ENCODE measurements around the gene BSCL2. TPM values are rescaled to one million over a fixed set of nuclear protein-coding genes. Genes with fewer than 3 reads are reported as not detected.
A peak's percentile ranks its signal among the peaks of the same experiment; 100 is the strongest.

BSCL2 gene
- total RNA-seq, 1 experiment from 2014 or later, result 82.1 TPM

DNA sequence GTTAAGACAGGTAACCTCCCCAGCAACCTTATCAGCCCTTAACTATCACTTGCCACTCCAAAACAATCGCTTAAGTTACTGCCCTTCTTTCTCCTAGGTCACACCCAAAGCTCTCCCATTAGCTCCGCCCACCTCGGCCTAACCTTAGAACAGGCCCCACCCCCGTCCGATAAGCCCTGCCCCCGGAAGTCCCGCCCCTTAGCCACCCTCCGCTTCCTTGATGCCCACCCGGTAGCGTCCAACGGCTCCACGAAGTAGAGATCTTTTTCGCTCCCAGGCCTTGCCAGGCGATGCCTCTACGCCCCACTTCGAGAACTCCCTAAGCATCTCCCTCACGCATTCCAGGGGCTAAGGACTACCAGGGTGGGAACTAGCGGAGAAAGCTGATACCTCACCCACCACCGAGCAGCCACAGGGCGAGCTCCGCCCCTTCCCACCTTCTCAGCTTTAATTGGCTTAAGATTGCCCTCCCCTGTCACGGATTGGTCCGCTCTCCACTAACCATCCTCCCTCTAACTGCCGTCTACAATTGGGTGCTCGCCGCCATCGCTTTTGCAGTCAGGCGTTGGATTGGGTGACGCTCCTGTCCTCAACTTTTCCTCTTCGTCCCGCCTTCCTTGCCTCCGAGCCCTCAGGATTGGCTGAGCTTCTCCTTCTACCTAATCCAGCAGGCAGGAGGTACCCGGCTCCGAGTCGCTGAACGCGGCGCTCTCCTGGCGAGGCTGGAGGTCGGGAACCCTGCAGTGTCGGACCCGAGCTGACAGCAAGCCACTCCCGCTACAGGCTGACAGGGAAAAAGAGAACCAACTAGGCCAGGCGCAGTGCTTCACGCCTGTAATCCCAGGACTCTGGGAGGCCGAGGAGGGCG is 46.7 kb upstream of the BSCL2 start, which contains the start of gene ZBTB3:
ZBTB3 (minus strand) TSS at position 425 of the 868 bp plus-strand sequence. CDS start 496 bp downstream, outside the sequence.
- no peaks in the 10 kb centered on the region for H3K9me3 ChIP-seq (ENCODE audit: control insufficient read depth, insufficient read depth, low read depth, low read length)
- H3K4me3 ChIP-seq (ENCODE audit: low read depth in 2 of 2, low read length in 2 of 2), result peak within 1 kb of the TSS; percentile 76 to 87
- peak within 1 kb of the TSS; percentile 98 for H3K27ac ChIP-seq (ENCODE audit: low read length)
- in situ Hi-C loops (cut with HindIII; ENCODE audit: low pct_unique_long_range_greater_than_20kb, low sequenced_read_pairs) (no loop called here), intact Hi-C loops (cut with micrococcal nuclease; ENCODE audit: unreplicated experiment) (loop anchor here (5.0 kb wide), 1 partner anchor 418 kb away; no protein-coding TSS in a partner anchor)
- ATAC-seq (peak; percentile 98), DNase-seq (ENCODE audit: low read depth, low spot score) (peak; percentile 99)
- TF ChIP-seq POLR2AphosphoS5 (IDR thresholded peaks at IDR 0.05; ENCODE audit: low read depth, low read length) (peak; percentile 92), SIN3A (IDR thresholded peaks at IDR 0.05; ENCODE audit: borderline replicate concordance, insufficient read depth, low read depth, low read length) (no peak; the same call in 1 of the 2 replicates)
- TF ChIP-seq, protein P1, sequence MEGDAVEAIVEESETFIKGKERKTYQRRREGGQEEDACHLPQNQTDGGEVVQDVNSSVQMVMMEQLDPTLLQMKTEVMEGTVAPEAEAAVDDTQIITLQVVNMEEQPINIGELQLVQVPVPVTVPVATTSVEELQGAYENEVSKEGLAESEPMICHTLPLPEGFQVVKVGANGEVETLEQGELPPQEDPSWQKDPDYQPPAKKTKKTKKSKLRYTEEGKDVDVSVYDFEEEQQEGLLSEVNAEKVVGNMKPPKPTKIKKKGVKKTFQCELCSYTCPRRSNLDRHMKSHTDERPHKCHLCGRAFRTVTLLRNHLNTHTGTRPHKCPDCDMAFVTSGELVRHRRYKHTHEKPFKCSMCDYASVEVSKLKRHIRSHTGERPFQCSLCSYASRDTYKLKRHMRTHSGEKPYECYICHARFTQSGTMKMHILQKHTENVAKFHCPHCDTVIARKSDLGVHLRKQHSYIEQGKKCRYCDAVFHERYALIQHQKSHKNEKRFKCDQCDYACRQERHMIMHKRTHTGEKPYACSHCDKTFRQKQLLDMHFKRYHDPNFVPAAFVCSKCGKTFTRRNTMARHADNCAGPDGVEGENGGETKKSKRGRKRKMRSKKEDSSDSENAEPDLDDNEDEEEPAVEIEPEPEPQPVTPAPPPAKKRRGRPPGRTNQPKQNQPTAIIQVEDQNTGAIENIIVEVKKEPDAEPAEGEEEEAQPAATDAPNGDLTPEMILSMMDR (IDR thresholded peaks at IDR 0.05), result no peak
- BruUV-seq (replicated peaks), result no TSS peak
- no peaks in the 10 kb centered on the region for H3K27me3 ChIP-seq (ENCODE audit: control insufficient read depth, insufficient read depth, low read length)
- ChIA-PET POLR2A (interaction anchor here (0.6 to 1.6 kb wide), 13 partner anchors 10 to 618 kb away, joined by 3 to 16 read pairs (median 4); partner anchors contain the start of genes HNRNPUL2 and TUT1), CTCF (interaction anchor here (0.5 to 1.2 kb wide), 6 partner anchors 16 to 106 kb away, joined by 3 to 8 read pairs (median 5); partner anchors contain the start of genes LBHD1 and TAF6L)
- H3K36me3 ChIP-seq (ENCODE audit: control insufficient read depth, insufficient read depth, low read length), result no peaks in the 10 kb centered on the region
- peaks cover 8% of the 10 kb centered on the region; the same call in 1 of the 2 replicates for H3K4me1 ChIP-seq (ENCODE audit: control insufficient read depth, insufficient read depth, low read length)

- no peak for TF ChIP-seq SIN3A (IDR thresholded peaks at IDR 0.05; ENCODE audit: borderline replicate concordance, insufficient read depth, low read depth, low read length)
- TF ChIP-seq, protein P1 (IDR thresholded peaks at IDR 0.05), result no peak
- no peak for TF ChIP-seq TCF7L2 (IDR thresholded peaks at IDR 0.05; ENCODE audit: low read depth, low read length)
- no peak for TF ChIP-seq POLR2AphosphoS5 (IDR thresholded peaks at IDR 0.05; ENCODE audit: low read depth, low read length)
- TF ChIP-seq, protein P2, sequence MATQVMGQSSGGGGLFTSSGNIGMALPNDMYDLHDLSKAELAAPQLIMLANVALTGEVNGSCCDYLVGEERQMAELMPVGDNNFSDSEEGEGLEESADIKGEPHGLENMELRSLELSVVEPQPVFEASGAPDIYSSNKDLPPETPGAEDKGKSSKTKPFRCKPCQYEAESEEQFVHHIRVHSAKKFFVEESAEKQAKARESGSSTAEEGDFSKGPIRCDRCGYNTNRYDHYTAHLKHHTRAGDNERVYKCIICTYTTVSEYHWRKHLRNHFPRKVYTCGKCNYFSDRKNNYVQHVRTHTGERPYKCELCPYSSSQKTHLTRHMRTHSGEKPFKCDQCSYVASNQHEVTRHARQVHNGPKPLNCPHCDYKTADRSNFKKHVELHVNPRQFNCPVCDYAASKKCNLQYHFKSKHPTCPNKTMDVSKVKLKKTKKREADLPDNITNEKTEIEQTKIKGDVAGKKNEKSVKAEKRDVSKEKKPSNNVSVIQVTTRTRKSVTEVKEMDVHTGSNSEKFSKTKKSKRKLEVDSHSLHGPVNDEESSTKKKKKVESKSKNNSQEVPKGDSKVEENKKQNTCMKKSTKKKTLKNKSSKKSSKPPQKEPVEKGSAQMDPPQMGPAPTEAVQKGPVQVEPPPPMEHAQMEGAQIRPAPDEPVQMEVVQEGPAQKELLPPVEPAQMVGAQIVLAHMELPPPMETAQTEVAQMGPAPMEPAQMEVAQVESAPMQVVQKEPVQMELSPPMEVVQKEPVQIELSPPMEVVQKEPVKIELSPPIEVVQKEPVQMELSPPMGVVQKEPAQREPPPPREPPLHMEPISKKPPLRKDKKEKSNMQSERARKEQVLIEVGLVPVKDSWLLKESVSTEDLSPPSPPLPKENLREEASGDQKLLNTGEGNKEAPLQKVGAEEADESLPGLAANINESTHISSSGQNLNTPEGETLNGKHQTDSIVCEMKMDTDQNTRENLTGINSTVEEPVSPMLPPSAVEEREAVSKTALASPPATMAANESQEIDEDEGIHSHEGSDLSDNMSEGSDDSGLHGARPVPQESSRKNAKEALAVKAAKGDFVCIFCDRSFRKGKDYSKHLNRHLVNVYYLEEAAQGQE (IDR thresholded peaks at IDR 0.05; ENCODE audit: insufficient read depth in 1 of 2, low read depth in 2 of 2, low read length in 1 of 2), result no peak
- TSS peak; percentile 92 for BruUV-seq (replicated peaks)
- ATAC-seq, result peak; percentile 3
- CTCF ChIA-PET, result interaction anchor here (0.6 to 1.2 kb wide), 4 partner anchors 18 to 105 kb away, joined by 3 to 8 read pairs (median 4); partner anchors contain the start of genes LBHD1 and TAF6L
- Histone ChIP-seq H3K4me1 (ENCODE audit: control insufficient read depth, insufficient read depth, low read length) (peaks cover 8% of the 10 kb centered on the region), H3K36me3 (ENCODE audit: control insufficient read depth, insufficient read depth, low read length) (no peaks in the 10 kb centered on the region), H3K27ac (ENCODE audit: low read length) (peak overlapping the region; percentile 98), H3K9me3 (ENCODE audit: control insufficient read depth, insufficient read depth, low read depth, low read length) (no peaks in the 10 kb centered on the region), H3K27me3 (ENCODE audit: control insufficient read depth, insufficient read depth, low read length) (no peaks in the 10 kb centered on the region), H3K4me3 (ENCODE audit: low read depth in 2 of 2, low read length in 2 of 2) (peak overlapping the region; percentile 76 to 87)
- POLR2A ChIA-PET, result interaction anchor here (0.6 to 1.6 kb wide), 10 partner anchors 9 to 162 kb away, joined by 3 to 16 read pairs (median 6); partner anchors contain the start of genes HNRNPUL2 and TUT1
- in situ Hi-C loops (cut with HindIII; ENCODE audit: low pct_unique_long_range_greater_than_20kb, low sequenced_read_pairs), result no loop called here
- DNase-seq (ENCODE audit: low read depth, low spot score), result no peak
- intact Hi-C loops (cut with micrococcal nuclease; ENCODE audit: unreplicated experiment), result loop anchor here (5.0 kb wide), 1 partner anchor 419 kb away; no protein-coding TSS in a partner anchor
Measured at GRCh38 chr11:62752994-62753735, 45.9 kb upstream of the BSCL2 start.

Measured in Panc1 (cell line).